Stimulated activated CD4-positive, alpha-beta T cell treated with anti-CD3 and anti-CD28 coated beads, Interleukin-2, amount 100 ng/mL, for 48 hours (primary cell): Measurements from ENCODE around the gene ENKD1.

Source experiments
- DNase-seq, 2 donors: peaks; one replicate each; pipeline ENCODE4 v3.0.0-alpha.2; 2020

ENKD1 gene

DNA sequence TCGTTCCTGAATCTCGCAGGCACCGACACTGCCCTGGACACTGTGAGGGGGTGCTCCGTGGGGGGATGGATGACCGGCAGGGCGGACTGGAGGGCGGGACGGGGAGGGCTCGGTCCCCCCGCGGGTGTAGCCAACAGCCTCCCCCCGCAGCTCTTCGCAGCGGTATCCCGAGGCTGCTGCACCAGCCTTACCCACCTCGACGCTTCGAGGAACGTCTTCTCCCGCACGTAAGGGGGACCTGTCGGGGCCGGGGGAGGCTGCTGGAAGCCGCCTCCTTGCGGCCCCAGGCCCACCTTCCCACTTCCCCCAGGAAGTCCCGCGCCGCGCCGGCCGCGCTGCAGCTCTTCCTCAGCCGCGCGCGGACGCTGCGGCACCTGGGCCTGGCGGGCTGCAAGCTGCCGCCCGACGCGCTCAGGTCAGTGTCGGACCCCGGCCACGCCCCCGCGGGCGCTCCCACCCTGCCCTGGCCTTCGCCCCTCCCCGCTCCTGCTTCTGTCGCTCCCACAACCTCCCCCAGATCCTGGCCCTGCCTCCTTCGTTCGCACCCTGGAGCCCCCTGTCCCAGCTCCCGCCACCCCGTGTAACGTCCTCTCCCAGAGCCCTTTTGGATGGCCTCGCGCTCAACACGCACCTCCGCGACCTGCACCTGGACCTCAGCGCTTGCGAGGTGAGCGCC lies 18.3 kb downstream of the ENKD1 start:
- DNase-seq = no peak

- no peak for DNase-seq
Observed at GRCh38 chr16:67647681-67648080, 18.9 kb downstream of the ENKD1 start.

GRCh38 chr16:67647111-67647651 lies 19.4 kb downstream of the ENKD1 start:
- DNase-seq = no peak

- no peak for DNase-seq
Observed at GRCh38 chr16:67645397-67646121, 21.0 kb downstream of the ENKD1 start.

- no peak for DNase-seq
Observed at GRCh38 chr16:67644038-67644437, 22.5 kb downstream of the ENKD1 start.

DNA sequence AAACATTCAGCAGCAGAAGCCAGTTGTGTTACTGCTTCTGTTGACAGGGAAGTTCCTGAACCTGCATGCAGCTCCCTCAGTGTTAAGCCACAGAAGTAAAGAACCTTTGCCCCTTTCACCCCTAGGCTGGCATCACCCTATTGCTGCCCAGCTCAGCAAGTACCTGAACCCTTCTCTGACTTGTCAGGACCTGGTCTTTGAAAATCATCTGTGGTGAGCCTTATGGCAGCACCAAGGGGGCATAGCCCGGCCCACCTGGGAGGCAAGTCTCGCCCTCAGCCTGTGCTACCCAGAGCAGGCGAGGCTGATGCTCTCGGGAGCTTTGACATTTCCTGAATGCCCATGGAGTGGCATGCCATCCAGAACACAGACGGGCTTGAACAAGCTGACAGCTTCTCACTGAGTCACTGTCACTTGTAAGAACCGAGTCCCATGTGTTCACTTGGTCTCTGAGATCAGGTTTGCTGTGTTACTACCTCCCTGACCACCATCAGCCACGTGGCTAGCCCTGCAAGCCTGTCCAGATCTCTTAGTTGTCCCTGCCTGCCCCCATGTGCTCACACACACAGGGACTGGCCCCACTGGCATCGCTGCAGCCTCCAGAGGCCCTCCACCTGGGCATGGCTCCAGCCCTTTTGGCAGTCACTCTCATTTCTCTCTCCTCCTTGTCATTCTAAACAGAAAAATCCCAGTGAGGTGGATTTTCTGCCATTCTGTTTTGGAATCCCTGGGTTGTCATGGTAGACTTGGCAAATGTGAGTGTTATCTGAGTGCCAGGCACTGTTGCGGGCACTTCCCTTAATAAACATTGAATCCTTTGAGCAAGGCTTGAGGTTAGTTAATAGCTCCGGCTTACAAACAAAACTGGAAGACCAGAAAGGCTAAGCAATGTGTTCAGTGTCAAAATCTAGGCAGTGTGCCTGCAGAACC lies 24.5 kb downstream of the ENKD1 start:
- no peak for DNase-seq

- no peak for DNase-seq
Observed at GRCh38 chr16:67637625-67638024, 28.9 kb downstream of the ENKD1 start.

DNA sequence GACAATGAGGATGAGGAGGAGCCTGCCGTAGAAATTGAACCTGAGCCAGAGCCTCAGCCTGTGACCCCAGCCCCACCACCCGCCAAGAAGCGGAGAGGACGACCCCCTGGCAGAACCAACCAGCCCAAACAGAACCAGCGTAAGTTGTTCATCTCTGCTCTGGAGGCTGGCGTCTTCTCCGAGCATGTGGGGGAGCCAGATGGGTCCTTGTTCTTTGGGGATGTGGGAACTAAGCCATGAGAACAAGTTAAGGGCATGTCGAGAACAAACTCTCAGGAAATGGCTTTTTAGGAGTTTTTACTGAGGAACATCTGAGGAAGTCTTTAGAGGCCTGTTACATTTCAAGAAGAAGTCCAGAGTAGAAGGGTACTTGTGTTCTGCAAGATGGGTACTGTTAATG lies 29.8 kb downstream of the ENKD1 start:
- no peak for DNase-seq

GRCh38 chr16:67632415-67633172 lies 34.0 kb downstream of the ENKD1 start:
- DNase-seq = no peak

DNA sequence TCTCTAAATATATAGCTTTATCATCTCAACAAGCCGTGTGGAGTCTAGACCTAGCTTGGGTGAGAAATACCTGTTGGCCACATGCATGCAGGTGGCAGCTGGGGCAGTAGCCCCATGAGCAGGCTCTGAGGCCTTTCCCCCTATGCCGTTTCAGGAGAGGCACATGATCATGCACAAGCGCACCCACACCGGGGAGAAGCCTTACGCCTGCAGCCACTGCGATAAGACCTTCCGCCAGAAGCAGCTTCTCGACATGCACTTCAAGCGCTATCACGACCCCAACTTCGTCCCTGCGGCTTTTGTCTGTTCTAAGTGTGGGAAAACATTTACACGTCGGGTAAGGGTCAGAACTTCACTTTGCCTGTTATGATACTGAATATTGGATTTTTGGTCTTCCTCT lies 38.3 kb downstream of the ENKD1 start:
- no peak for DNase-seq

DNA sequence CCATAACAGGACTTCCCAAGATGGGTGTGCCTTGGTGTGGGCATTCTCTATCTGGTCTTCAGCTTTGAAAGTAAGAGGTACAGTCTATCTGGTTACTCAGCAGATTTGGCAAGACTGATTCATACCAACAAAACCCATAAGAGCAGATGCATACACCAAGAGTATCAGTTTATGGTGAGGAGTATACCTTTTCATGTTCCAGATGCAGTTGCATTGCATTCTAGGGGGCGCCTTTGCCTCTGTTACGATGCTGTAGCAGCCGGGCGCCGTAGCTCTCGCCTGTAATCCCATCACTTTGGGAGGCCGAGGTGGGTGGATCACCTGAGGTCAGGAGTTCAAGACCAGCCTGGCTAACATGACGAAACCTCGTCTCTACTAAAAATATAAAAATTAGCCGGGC lies 52.7 kb downstream of the ENKD1 start:
- DNase-seq = peak in 1 of 2 donors; percentile 8
